ENCODE results near the gene GALR2. TPM values are rescaled to one million over a fixed set of nuclear protein-coding genes. Genes with fewer than 3 reads are reported as not detected.

Gene GALR2
- total RNA-seq, 3 donors from 2014 or later = 6.1 to 12.6 (median 10.2) TPM

DNA sequence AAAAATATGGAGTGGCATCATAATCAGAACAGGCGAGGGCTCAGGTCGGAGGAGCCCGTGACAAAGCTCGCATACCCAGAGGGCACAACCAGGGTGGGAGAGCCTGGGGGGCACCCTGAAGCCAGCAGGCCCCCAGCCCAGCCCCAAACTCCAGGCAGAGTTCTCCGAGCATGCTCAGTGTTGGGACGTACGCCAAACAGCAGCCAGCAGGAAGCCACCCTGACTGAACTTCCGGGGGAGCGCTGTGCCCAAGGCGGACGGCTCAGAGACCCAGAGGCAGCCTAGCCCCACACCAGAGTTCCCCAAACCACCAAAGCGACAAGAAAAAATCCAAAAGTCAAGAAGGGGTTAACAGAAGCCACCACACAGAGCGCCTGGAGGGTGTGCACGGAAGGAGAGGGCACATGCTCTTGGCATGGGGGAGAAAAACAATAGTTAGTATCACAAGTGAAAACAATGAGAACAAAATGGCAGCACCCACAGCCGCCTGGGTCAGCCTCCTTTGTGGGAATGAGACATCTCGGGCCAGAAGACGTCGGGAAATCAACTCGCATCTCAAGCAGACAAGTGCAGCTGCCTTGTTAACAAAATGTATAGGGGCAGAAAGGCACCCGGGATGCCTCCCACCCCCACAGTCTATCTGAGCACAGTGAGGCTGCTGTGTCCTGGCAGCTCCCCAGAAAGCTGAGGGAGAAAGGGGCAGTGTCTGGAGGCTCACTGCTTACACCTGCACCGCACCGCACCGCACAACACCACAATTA is 17.1 kb downstream of the GALR2 start:
- Mint-ChIP-seq H3K36me3 (ENCODE audit: insufficient read depth) (peaks cover 26% of the 10 kb centered on the region), H3K4me1 (ENCODE audit: low read depth) (peaks cover 4% of the 10 kb centered on the region), H3K4me3 (no peak overlapping the region), H3K27me3 (ENCODE audit: low read depth) (no peaks in the 10 kb centered on the region), H3K9me3 (no peaks in the 10 kb centered on the region)
- peak; percentile 48 to 58 for ATAC-seq
- DNase-seq = no peak

GRCh38 chr17:76092526-76093413 is 18.2 kb downstream of the GALR2 start:
- Mint-ChIP-seq H3K4me1 (ENCODE audit: low read depth) (peaks cover 4% of the 10 kb centered on the region), H3K27me3 (ENCODE audit: low read depth) (no peaks in the 10 kb centered on the region), H3K9me3 (no peaks in the 10 kb centered on the region), H3K4me3 (no peak overlapping the region), H3K36me3 (ENCODE audit: insufficient read depth) (peaks cover 30% of the 10 kb centered on the region)
- ATAC-seq (no peak), DNase-seq (no peak)

- H3K4me1 Mint-ChIP-seq (ENCODE audit: low read depth) = peaks cover 4% of the 10 kb centered on the region
- H3K36me3 Mint-ChIP-seq (ENCODE audit: insufficient read depth) = peaks cover 25% of the 10 kb centered on the region
- H3K27me3 Mint-ChIP-seq (ENCODE audit: low read depth) = no peaks in the 10 kb centered on the region
- ATAC-seq = no peak
- no peaks in the 10 kb centered on the region for H3K9me3 Mint-ChIP-seq
- no peak for DNase-seq
- H3K4me3 Mint-ChIP-seq = no peak overlapping the region
Observed at GRCh38 chr17:76094046-76094445, 19.5 kb downstream of the GALR2 start.

DNA sequence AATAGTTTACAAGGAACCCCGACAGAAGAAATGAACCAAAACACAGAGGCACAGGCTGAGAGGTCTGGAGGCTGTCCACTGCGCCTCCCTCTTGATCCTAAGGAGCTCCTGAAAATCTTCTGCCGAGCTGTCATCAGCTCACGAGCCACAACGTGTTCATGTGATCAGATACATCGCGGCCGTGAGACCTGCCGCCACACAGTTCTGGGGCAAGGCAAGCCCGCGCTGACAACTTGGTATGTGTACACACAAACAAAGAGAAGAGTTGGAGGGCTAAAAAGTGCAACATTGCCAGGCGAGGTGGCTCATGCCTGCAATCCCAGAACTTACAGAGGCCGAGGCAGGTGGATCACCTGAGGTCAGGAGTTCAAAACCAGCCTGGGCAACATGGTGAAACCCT is 21.4 kb downstream of the GALR2 start:
- no peaks in the 10 kb centered on the region for H3K9me3 Mint-ChIP-seq
- no peak overlapping the region for H3K4me3 Mint-ChIP-seq
- ATAC-seq (no peak), DNase-seq (no peak)
- peaks cover 30% of the 10 kb centered on the region for H3K36me3 Mint-ChIP-seq (ENCODE audit: insufficient read depth)
- H3K4me1 Mint-ChIP-seq (ENCODE audit: low read depth) = peaks cover 6% of the 10 kb centered on the region
- H3K27me3 Mint-ChIP-seq (ENCODE audit: low read depth) = no peaks in the 10 kb centered on the region

- Mint-ChIP-seq H3K9me3 (no peaks in the 10 kb centered on the region), H3K4me1 (ENCODE audit: low read depth) (peaks cover 18% of the 10 kb centered on the region), H3K27me3 (ENCODE audit: low read depth) (no peaks in the 10 kb centered on the region), H3K4me3 (no peak overlapping the region), H3K36me3 (ENCODE audit: insufficient read depth) (peaks cover 22% of the 10 kb centered on the region)
- no peak for ATAC-seq
- no peak for DNase-seq
Observed at GRCh38 chr17:76097716-76098295, 23.2 kb downstream of the GALR2 start.

DNA sequence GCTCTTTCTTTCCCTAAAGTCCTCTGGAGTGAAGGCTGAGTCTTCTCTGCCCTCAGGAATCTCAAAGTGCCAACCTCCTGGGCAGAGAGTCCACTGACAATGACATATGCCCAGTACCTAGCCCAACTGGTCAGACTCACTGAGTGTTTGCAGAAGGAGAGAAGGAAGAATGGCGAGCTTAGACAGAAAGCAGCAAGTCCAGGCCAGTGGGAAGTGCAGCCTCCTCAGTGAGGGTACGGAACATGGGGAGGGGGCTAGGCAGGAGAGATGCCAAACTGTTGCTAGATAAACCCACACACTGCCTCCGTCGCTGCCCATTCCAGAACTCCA is 28.3 kb downstream of the GALR2 start:
- ATAC-seq (no peak), DNase-seq (no peak)
- H3K36me3 Mint-ChIP-seq (ENCODE audit: insufficient read depth) = peaks cover 5% of the 10 kb centered on the region
- H3K4me3 Mint-ChIP-seq = peak overlapping the region; percentile 97
- H3K27me3 Mint-ChIP-seq (ENCODE audit: low read depth) = no peaks in the 10 kb centered on the region
- no peaks in the 10 kb centered on the region for H3K9me3 Mint-ChIP-seq
- peaks cover 28% of the 10 kb centered on the region for H3K4me1 Mint-ChIP-seq (ENCODE audit: low read depth)

DNA sequence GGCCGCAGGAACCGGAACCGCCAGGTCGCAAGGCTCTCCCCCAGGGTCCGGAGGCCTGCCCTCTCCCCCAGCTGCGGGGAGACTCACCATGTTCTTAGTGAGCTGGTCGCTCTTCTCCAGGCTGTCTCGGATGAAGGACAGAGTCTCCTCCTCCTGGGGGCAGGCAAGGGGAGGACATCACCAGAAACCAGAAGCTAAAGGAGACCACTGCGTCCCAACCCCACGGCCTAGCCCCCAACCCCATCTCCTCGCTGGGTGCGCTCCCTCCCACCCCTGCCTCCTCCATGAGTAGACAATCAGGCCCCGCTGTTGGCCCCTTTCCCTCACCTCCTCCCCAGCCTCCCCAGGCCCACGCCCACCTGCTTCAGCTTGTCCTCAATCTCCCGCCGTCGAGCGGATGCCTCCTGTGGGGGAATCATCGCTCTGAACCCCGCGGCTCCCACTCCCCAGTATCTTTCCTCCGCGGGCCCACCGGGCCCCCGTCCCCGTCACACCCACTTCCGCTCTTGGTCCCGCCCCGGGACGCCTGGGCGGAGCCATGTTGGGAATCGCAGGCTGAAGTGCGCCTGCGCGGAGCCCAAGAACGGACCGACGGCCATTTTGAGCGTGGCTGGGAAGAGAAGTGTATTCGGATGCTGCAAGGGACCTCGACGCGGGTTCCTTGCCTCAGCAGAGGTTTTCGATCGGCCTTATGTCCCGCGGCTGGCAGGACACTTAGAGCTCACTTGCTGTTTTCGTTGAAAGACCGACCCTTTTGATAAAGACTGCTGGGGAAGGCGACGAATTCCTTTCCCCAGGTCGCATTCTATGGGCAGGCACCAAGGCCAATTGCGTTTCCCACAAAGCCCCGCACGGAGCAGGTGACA is 28.9 kb downstream of the GALR2 start, which contains the start of gene EXOC7:
TSS of gene EXOC7 (minus strand) at position 514 of the 866 bp plus-strand sequence. CDS start at position 419, 95 bp downstream.
- peaks cover 28% of the 10 kb centered on the region for H3K4me1 Mint-ChIP-seq (ENCODE audit: low read depth)
- peak; percentile 91 for DNase-seq
- H3K36me3 Mint-ChIP-seq (ENCODE audit: insufficient read depth) = peaks cover 5% of the 10 kb centered on the region
- H3K4me3 Mint-ChIP-seq = peak within 1 kb of the TSS; percentile 97
- peak; percentile 91 to 93 for ATAC-seq
- H3K9me3 Mint-ChIP-seq = no peaks in the 10 kb centered on the region
- H3K27me3 Mint-ChIP-seq (ENCODE audit: low read depth) = no peaks in the 10 kb centered on the region

- no peaks in the 10 kb centered on the region for H3K27me3 Mint-ChIP-seq (ENCODE audit: low read depth)
- peaks cover 28% of the 10 kb centered on the region for H3K4me1 Mint-ChIP-seq (ENCODE audit: low read depth)
- no peaks in the 10 kb centered on the region for H3K9me3 Mint-ChIP-seq
- ATAC-seq (no peak), DNase-seq (no peak)
- H3K36me3 Mint-ChIP-seq (ENCODE audit: insufficient read depth) = peaks cover 5% of the 10 kb centered on the region
- H3K4me3 Mint-ChIP-seq = peak overlapping the region; percentile 97
Observed at GRCh38 chr17:76104140-76104895, 29.7 kb downstream of the GALR2 start.

GRCh38 chr17:76104896-76105231 is 30.3 kb downstream of the GALR2 start:
- H3K27me3 Mint-ChIP-seq (ENCODE audit: low read depth) = no peaks in the 10 kb centered on the region

GRCh38 chr17:76106703-76107102 is 32.1 kb downstream of the GALR2 start:
- ATAC-seq = no peak
- Mint-ChIP-seq H3K36me3 (ENCODE audit: insufficient read depth) (no peaks in the 10 kb centered on the region), H3K27me3 (ENCODE audit: low read depth) (no peaks in the 10 kb centered on the region), H3K4me1 (ENCODE audit: low read depth) (peaks cover 20% of the 10 kb centered on the region), H3K9me3 (no peaks in the 10 kb centered on the region), H3K4me3 (no peak overlapping the region)
- DNase-seq = no peak

More at GRCh38 chr17:76104896-76105231, 30.3 kb downstream of the GALR2 start:
- no peak for ATAC-seq
- Mint-ChIP-seq H3K4me1 (ENCODE audit: low read depth) (peaks cover 28% of the 10 kb centered on the region), H3K9me3 (no peaks in the 10 kb centered on the region), H3K36me3 (ENCODE audit: insufficient read depth) (peaks cover 3% of the 10 kb centered on the region), H3K4me3 (peak overlapping the region; percentile 38)
- DNase-seq = no peak

- DNase-seq (no peak), ATAC-seq (no peak)
- H3K27me3 Mint-ChIP-seq (ENCODE audit: low read depth) = no peaks in the 10 kb centered on the region
- H3K4me3 Mint-ChIP-seq = no peak overlapping the region
- no peaks in the 10 kb centered on the region for H3K36me3 Mint-ChIP-seq (ENCODE audit: insufficient read depth)
- no peaks in the 10 kb centered on the region for H3K9me3 Mint-ChIP-seq
- H3K4me1 Mint-ChIP-seq (ENCODE audit: low read depth) = peaks cover 16% of the 10 kb centered on the region
Observed at GRCh38 chr17:76107509-76107908, 32.9 kb downstream of the GALR2 start.

- ATAC-seq (no peak), DNase-seq (no peak)
- Mint-ChIP-seq H3K4me3 (no peak overlapping the region), H3K4me1 (ENCODE audit: low read depth) (no peaks in the 10 kb centered on the region), H3K9me3 (no peaks in the 10 kb centered on the region), H3K36me3 (ENCODE audit: insufficient read depth) (no peaks in the 10 kb centered on the region), H3K27me3 (ENCODE audit: low read depth) (no peaks in the 10 kb centered on the region)
Observed at GRCh38 chr17:76111956-76112355, 37.4 kb downstream of the GALR2 start.

GRCh38 chr17:76115138-76115754 is 40.7 kb downstream of the GALR2 start:
- H3K27me3 Mint-ChIP-seq (ENCODE audit: low read depth) = no peaks in the 10 kb centered on the region
- H3K9me3 Mint-ChIP-seq = no peaks in the 10 kb centered on the region
- H3K4me1 Mint-ChIP-seq (ENCODE audit: low read depth) = no peaks in the 10 kb centered on the region
- no peak for ATAC-seq
- H3K36me3 Mint-ChIP-seq (ENCODE audit: insufficient read depth) = no peaks in the 10 kb centered on the region
- no peak overlapping the region for H3K4me3 Mint-ChIP-seq
- no peak for DNase-seq
